HL-60 (cell line): ENCODE results near the gene CLECL1.

ENCODE experiments used
- CTCF ChIP-seq: IDR thresholded peaks from one replicate; pipeline ENCODE4 v1.5.1; 2011; ENCODE audit warnings: low read length, control low read depth, inconsistent platforms; ENCODE audit not compliant: insufficient read depth
- POLR2AphosphoS5 ChIP-seq: IDR thresholded peaks from 2 replicates; pipeline ENCODE4 v1.6.1; 2012; ENCODE audit warnings: low read depth

GRCh38 chr12:9710584-9711375 lies 22.1 kb downstream of the CLECL1 start:
- TF ChIP-seq CTCF (no peak), POLR2AphosphoS5 (no peak)
